ENCODE measurements around the gene XPOT.

Gene XPOT

GRCh38 chr12:64478661-64479060 lies 74.5 kb downstream of the XPOT start:
- no peak for TF ChIP-seq CTCF (IDR thresholded peaks at IDR 0.05; ENCODE audit: low read depth, low read length, missing control alignments)
- DNase-seq (ENCODE audit: low read depth), result no peak
- H3K4me3 ChIP-seq (ENCODE audit: low read depth, low read length), result no peak overlapping the region

- TF ChIP-seq CTCF (IDR thresholded peaks at IDR 0.05; ENCODE audit: low read depth, low read length, missing control alignments), result no peak
- H3K4me3 ChIP-seq (ENCODE audit: low read depth, low read length), result no peak overlapping the region
Observed at GRCh38 chr12:64480148-64480547, 76.0 kb downstream of the XPOT start.

GRCh38 chr12:64486657-64487056 lies 82.5 kb downstream of the XPOT start:
- no peak overlapping the region for H3K4me3 ChIP-seq (ENCODE audit: low read depth, low read length)
- no peak for DNase-seq (ENCODE audit: low read depth)
- TF ChIP-seq CTCF (IDR thresholded peaks at IDR 0.05; ENCODE audit: low read depth, low read length, missing control alignments), result no peak

More at GRCh38 chr12:64480148-64480547, 76.0 kb downstream of the XPOT start:
- DNase-seq (ENCODE audit: low read depth), result no peak

GRCh38 chr12:64491718-64492117 lies 87.5 kb downstream of the XPOT start:
- no peak for TF ChIP-seq CTCF (IDR thresholded peaks at IDR 0.05; ENCODE audit: low read depth, low read length, missing control alignments)
- no peak for DNase-seq (ENCODE audit: low read depth)
- H3K4me3 ChIP-seq (ENCODE audit: low read depth, low read length), result no peak overlapping the region

GRCh38 chr12:64493513-64493912 lies 89.3 kb downstream of the XPOT start:
- H3K4me3 ChIP-seq (ENCODE audit: low read depth, low read length), result no peak overlapping the region
- no peak for TF ChIP-seq CTCF (IDR thresholded peaks at IDR 0.05; ENCODE audit: low read depth, low read length, missing control alignments)
- no peak for DNase-seq (ENCODE audit: low read depth)

GRCh38 chr12:64494998-64495729 lies 91.0 kb downstream of the XPOT start:
- no peak for DNase-seq (ENCODE audit: low read depth)
- TF ChIP-seq CTCF (IDR thresholded peaks at IDR 0.05; ENCODE audit: low read depth, low read length, missing control alignments), result no peak
- H3K4me3 ChIP-seq (ENCODE audit: low read depth, low read length), result no peak overlapping the region

- no peak for TF ChIP-seq CTCF (IDR thresholded peaks at IDR 0.05; ENCODE audit: low read depth, low read length, missing control alignments)
- no peak for DNase-seq (ENCODE audit: low read depth)
- H3K4me3 ChIP-seq (ENCODE audit: low read depth, low read length), result no peak overlapping the region
Observed at GRCh38 chr12:64496839-64497400, 92.7 kb downstream of the XPOT start.
